ENCODE measurements around the gene TEX14. TPM values are rescaled to one million over a fixed set of nuclear protein-coding genes. Genes with fewer than 3 reads are reported as not detected.

TEX14 gene
- polyA plus RNA-seq, 1 of the 3 experiments (the other 2 are of a cell fraction) = 0.02 TPM

DNA sequence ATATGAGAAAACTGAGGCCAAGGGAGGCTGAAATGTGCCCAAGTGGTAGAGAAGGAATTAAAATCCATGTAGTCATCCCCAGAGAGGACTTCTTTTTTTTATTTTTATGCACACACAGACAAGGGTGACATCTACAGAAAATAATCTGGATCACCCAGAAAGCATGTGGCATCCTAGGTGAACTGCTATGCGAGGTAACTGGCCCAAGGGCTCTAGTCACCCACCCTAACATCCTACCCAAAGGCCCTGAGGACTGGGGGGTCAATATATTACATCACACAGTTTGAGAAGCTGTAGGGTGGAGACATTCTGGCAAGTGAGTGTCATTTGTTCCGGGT is 23.3 kb downstream of the TEX14 start:
- Histone ChIP-seq H3K9me2 (no peaks in the 10 kb centered on the region), H3K9me3 (no peaks in the 10 kb centered on the region), H2AFZ (ENCODE audit: low read depth) (no peak overlapping the region), H3K4me3 (ENCODE audit: low read depth in 2 of 2, low read length in 1 of 2) (no peak overlapping the region), H3F3A (replicated peaks; ENCODE audit: insufficient read depth) (peaks cover 5% of the 10 kb centered on the region), H3K27me3 (ENCODE audit: insufficient read depth) (no peaks in the 10 kb centered on the region), H3K9ac (no peak overlapping the region), H3K79me2 (ENCODE audit: insufficient read depth) (no peaks in the 10 kb centered on the region), H3K27ac (ENCODE audit: low read depth in 2 of 2, low read length in 1 of 2) (no peak overlapping the region), H3K4me1 (ENCODE audit: control insufficient read depth in 1 of 2, insufficient read depth in 2 of 2, low read depth in 1 of 2, low read length in 1 of 2) (no peaks in the 10 kb centered on the region; a peak in 1 of 4 replicates), H4K20me1 (ENCODE audit: insufficient read depth) (no peaks in the 10 kb centered on the region), H3K4me2 (no peak overlapping the region), H3K36me3 (replicated peaks in 1 of 2; ENCODE audit: control insufficient read depth in 1 of 2, insufficient read depth in 2 of 2, low read length in 1 of 2) (no peaks in the 10 kb centered on the region)
- DNase-seq = no peak
- TF ChIP-seq MEF2A (IDR thresholded peaks at IDR 0.05; ENCODE audit: borderline replicate concordance, low read depth) (no peak), FOXM1 (IDR thresholded peaks at IDR 0.05; ENCODE audit: low read depth) (no peak), NRF1 (IDR thresholded peaks at IDR 0.05; ENCODE audit: low read depth, low read length) (no peak), EZH2phosphoT487 (IDR thresholded peaks at IDR 0.05; ENCODE audit: borderline replicate concordance, low read depth) (no peak), JUND (IDR thresholded peaks at IDR 0.05) (no peak)
- TF ChIP-seq, protein P1, sequence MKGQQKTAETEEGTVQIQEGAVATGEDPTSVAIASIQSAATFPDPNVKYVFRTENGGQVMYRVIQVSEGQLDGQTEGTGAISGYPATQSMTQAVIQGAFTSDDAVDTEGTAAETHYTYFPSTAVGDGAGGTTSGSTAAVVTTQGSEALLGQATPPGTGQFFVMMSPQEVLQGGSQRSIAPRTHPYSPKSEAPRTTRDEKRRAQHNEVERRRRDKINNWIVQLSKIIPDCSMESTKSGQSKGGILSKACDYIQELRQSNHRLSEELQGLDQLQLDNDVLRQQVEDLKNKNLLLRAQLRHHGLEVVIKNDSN (IDR thresholded peaks at IDR 0.05; ENCODE audit: borderline replicate concordance, low read depth) = no peak
- ChIA-PET CTCF (no interaction called here), POLR2A (no interaction called here)
- WGBS (ENCODE audit: low lambda C conversion rate) = 87% methylated on average over 2 of the region's 2 CpGs

DNA sequence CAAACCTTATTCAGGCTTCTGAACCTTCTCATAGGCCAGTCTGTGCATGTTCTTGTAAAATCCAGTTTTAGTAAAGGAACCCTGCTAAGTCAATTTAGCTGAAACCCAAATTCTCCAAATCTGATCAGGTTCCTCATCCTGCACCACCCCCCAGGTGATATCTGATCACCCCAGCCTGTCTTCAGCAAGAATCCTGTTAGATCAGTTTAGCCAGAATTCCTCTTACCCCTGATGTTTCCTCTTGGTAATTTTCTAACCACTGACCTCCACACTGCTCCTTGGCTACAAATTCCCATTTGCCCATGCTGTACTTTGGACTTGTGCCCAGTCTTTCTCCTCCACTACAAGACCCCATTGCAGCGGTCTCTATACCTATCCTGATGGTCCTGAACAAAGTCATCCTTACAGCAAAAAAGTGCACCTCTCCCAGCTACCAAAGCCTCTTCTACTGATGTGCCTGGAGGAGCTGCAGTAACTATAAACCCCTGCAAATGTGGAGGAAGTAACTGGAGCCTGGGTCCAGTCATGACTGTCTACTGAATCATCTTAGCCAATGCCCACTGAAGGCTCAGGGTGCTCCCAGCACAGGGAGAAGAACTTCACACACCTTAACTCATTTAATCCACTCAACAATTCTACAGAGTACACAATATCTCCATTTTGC is 23.8 kb downstream of the TEX14 start:
- DNase-seq = no peak
- Histone ChIP-seq H3K27me3 (ENCODE audit: insufficient read depth) (no peaks in the 10 kb centered on the region), H2AFZ (ENCODE audit: low read depth) (no peak overlapping the region)

DNA sequence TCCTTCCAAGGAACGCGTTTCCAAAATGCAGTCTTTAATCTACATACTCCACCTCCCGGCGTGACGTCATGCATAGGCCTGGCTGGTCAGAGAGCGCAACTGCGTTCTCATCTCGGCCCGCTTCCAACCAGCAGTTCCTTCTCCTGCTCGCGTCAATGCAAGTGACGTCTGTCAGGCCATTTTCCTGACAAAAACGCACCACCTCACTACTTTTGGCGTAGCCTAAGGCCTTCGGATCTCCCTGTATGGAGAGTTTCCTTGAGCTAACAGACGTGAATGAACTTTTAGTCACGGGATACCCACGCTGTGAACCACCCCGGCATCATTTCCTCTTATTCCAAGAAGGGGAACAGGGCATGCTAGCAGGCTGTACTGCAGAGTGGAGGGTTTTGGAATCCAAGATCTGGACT is 25.0 kb downstream of the TEX14 start:
- Histone ChIP-seq H3K36me3 (replicated peaks in 1 of 2; ENCODE audit: control insufficient read depth in 1 of 2, insufficient read depth in 2 of 2, low read length in 1 of 2) (no peaks in the 10 kb centered on the region), H3K27ac (ENCODE audit: low read depth in 2 of 2, low read length in 1 of 2) (no peak overlapping the region), H3K4me3 (ENCODE audit: low read depth in 2 of 2, low read length in 1 of 2) (no peak overlapping the region), H2AFZ (ENCODE audit: low read depth) (no peak overlapping the region), H4K20me1 (ENCODE audit: insufficient read depth) (no peaks in the 10 kb centered on the region), H3F3A (replicated peaks; ENCODE audit: insufficient read depth) (peaks cover 5% of the 10 kb centered on the region), H3K27me3 (ENCODE audit: insufficient read depth) (no peaks in the 10 kb centered on the region), H3K4me2 (no peak overlapping the region), H3K4me1 (ENCODE audit: control insufficient read depth in 1 of 2, insufficient read depth in 2 of 2, low read depth in 1 of 2, low read length in 1 of 2) (no peaks in the 10 kb centered on the region; a peak in 1 of 4 replicates), H3K9ac (no peak overlapping the region), H3K9me3 (no peaks in the 10 kb centered on the region), H3K9me2 (no peaks in the 10 kb centered on the region), H3K79me2 (ENCODE audit: insufficient read depth) (no peaks in the 10 kb centered on the region)
- WGBS (ENCODE audit: low lambda C conversion rate) = 82% methylated on average over 19 of the region's 19 CpGs
- CTCF ChIA-PET = interaction anchor here (1.2 to 1.5 kb wide), 3 partner anchors 26 to 79 kb away, joined by 3 to 4 read pairs (median 4); no protein-coding TSS in a partner anchor
- no peak for DNase-seq
- TF ChIP-seq, protein P2, sequence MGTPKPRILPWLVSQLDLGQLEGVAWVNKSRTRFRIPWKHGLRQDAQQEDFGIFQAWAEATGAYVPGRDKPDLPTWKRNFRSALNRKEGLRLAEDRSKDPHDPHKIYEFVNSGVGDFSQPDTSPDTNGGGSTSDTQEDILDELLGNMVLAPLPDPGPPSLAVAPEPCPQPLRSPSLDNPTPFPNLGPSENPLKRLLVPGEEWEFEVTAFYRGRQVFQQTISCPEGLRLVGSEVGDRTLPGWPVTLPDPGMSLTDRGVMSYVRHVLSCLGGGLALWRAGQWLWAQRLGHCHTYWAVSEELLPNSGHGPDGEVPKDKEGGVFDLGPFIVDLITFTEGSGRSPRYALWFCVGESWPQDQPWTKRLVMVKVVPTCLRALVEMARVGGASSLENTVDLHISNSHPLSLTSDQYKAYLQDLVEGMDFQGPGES (IDR thresholded peaks at IDR 0.05; ENCODE audit: low read depth, low read length) = no peak
- TF ChIP-seq MXI1 (IDR thresholded peaks at IDR 0.05; ENCODE audit: low read depth, low read length) (no peak), ELF1 (IDR thresholded peaks at IDR 0.05) (no peak)
- POLR2A ChIA-PET = interaction anchor here (1.3 kb wide), 1 partner anchor 35 kb away, joined by 5 read pairs; no protein-coding TSS in a partner anchor

More for the DNA sequence above, 23.8 kb downstream of the TEX14 start:
- POLR2A ChIA-PET = no interaction called here
- Histone ChIP-seq H3K4me2 (no peak overlapping the region), H3K9me2 (no peaks in the 10 kb centered on the region), H3K36me3 (replicated peaks in 1 of 2; ENCODE audit: control insufficient read depth in 1 of 2, insufficient read depth in 2 of 2, low read length in 1 of 2) (no peaks in the 10 kb centered on the region), H3K4me1 (ENCODE audit: control insufficient read depth in 1 of 2, insufficient read depth in 2 of 2, low read depth in 1 of 2, low read length in 1 of 2) (no peaks in the 10 kb centered on the region; a peak in 1 of 4 replicates), H3K9me3 (no peaks in the 10 kb centered on the region), H3K27ac (ENCODE audit: low read depth in 2 of 2, low read length in 1 of 2) (no peak overlapping the region), H3K79me2 (ENCODE audit: insufficient read depth) (no peaks in the 10 kb centered on the region), H4K20me1 (ENCODE audit: insufficient read depth) (no peaks in the 10 kb centered on the region), H3K4me3 (ENCODE audit: low read depth in 2 of 2, low read length in 1 of 2) (no peak overlapping the region), H3K9ac (no peak overlapping the region), H3F3A (replicated peaks; ENCODE audit: insufficient read depth) (peaks cover 5% of the 10 kb centered on the region)
- TF ChIP-seq, protein P1 (IDR thresholded peaks at IDR 0.05; ENCODE audit: borderline replicate concordance, low read depth) = no peak
- TF ChIP-seq FOSL2 (IDR thresholded peaks at IDR 0.05; ENCODE audit: borderline replicate concordance, low read depth) = 0 out of 2 replicates have a peak, but pooled peaks have one; percentile 25
- CTCF ChIA-PET = interaction anchor here (1.4 kb wide), 1 partner anchor 80 kb away, joined by 4 read pairs; no protein-coding TSS in a partner anchor
- WGBS (ENCODE audit: low lambda C conversion rate) = 57% methylated on average over 1 of the region's 1 CpG

All from SK-N-SH (cell line).